Activated CD4-positive, alpha-beta T cell treated with anti-CD3 and anti-CD28 coated beads for 36 hours (primary cell): Measurements from ENCODE around the gene PEA15. TPM values are rescaled to one million over a fixed set of nuclear protein-coding genes. Genes with fewer than 3 reads are reported as not detected.
A peak's percentile ranks its signal among the peaks of the same experiment; 100 is the strongest.

Source experiments
- ATAC-seq: fragments of 200-7000 bp; cut with Tn5 transposase; one replicate; pipeline ENCODE4 v1.10.0; 2021; ENCODE audit warnings: mild to moderate bottlenecking, moderate library complexity
- CTCF ChIA-PET: fragments of 350-600 bp; sonication (Branson Sonifier 250); formaldehyde crosslinking; loops from one replicate; lab custom pipeline; 2021; ENCODE audit warnings: antibody characterized with exemption; lab: Charles Lee
- POLR2A ChIA-PET: fragments of 350-600 bp; sonication (Branson Sonifier 250); formaldehyde crosslinking; loops from one replicate; lab custom pipeline; 2021; ENCODE audit warnings: antibody characterized with exemption, inconsistent platforms; lab: Charles Lee
- DNase-seq: peaks from one replicate; pipeline ENCODE4 v3.0.0-alpha.2; 2020
- H3K27ac Mint-ChIP-seq: one replicate; pipeline ENCODE4 v1.8.0; 2021; ENCODE audit warnings: mixed read lengths
- H3K27me3 Mint-ChIP-seq: one replicate; pipeline ENCODE4 v1.8.0; 2021; ENCODE audit warnings: mixed read lengths
- H3K36me3 Mint-ChIP-seq: one replicate; pipeline ENCODE4 v1.8.0; 2021; ENCODE audit warnings: low read depth, mixed read lengths
- H3K4me1 Mint-ChIP-seq: one replicate; pipeline ENCODE4 v1.8.0; 2021; ENCODE audit warnings: mixed read lengths
- H3K4me3 Mint-ChIP-seq: one replicate; pipeline ENCODE4 v1.8.0; 2021; ENCODE audit warnings: mild to moderate bottlenecking, moderate library complexity, mixed read lengths
- H3K9me3 Mint-ChIP-seq: one replicate; pipeline ENCODE4 v1.8.0; 2021; ENCODE audit warnings: low read depth, mixed read lengths
- intact Hi-C, 2 experiments: fragments of 100-400 bp; cut with DNase I in 1 of 2; cut with micrococcal nuclease in 1 of 2; formaldehyde crosslinking; loops; one replicate each; pipeline versions ENCODE4 v1.14.2 to v1.15.1; 2022 to 2024; cut with DNase I, micrococcal nuclease
- total RNA-seq, 2 experiments: library from RNA; stranded (reverse); gene quantifications; one replicate each; pipeline ENCODE4 v1.2.3, GENCODE V29; 2021

PEA15 gene
- total RNA-seq, 2 experiments from 2014 or later = 42.5 to 63.4 TPM

- intact Hi-C loops = no loop called here
- Mint-ChIP-seq H3K4me1 (peaks cover 44% of the 10 kb centered on the region), H3K27me3 (no peaks in the 10 kb centered on the region), H3K36me3 (peaks cover 26% of the 10 kb centered on the region), H3K27ac (no peak overlapping the region), H3K4me3 (no peak overlapping the region), H3K9me3 (no peaks in the 10 kb centered on the region)
- POLR2A ChIA-PET = interaction anchor here (0.6 kb wide), 3 partner anchors 27 to 346 kb away, joined by 3 to 8 read pairs (median 6); no protein-coding TSS in a partner anchor
- CTCF ChIA-PET = interaction anchor here (0.8 to 1.6 kb wide), 6 partner anchors 15 to 179 kb away, joined by 3 to 6 read pairs (median 4); no protein-coding TSS in a partner anchor
- ATAC-seq (no peak), DNase-seq (no peak)
These were observed 52.3 kb downstream of the PEA15 start for GRCh38 chr1:160257411-160258015.

- peaks cover 21% of the 10 kb centered on the region for H3K36me3 Mint-ChIP-seq
- no peak for DNase-seq
- peaks cover 47% of the 10 kb centered on the region for H3K4me1 Mint-ChIP-seq
- no peaks in the 10 kb centered on the region for H3K27me3 Mint-ChIP-seq
- ChIA-PET POLR2A (no interaction called here), CTCF (interaction anchor here (0.7 to 1.0 kb wide), 3 partner anchors 15 to 157 kb away, joined by 3 read pairs; no protein-coding TSS in a partner anchor)
- no peak for ATAC-seq
- intact Hi-C loops = no loop called here
- no peak overlapping the region for H3K4me3 Mint-ChIP-seq
- H3K27ac Mint-ChIP-seq = no peak overlapping the region
- no peaks in the 10 kb centered on the region for H3K9me3 Mint-ChIP-seq
These were observed 53.1 kb downstream of the PEA15 start for GRCh38 chr1:160258177-160258798.

- ChIA-PET CTCF (interaction anchor here (0.7 to 5.0 kb wide), 11 partner anchors 9 to 176 kb away, joined by 3 to 39 read pairs (median 4); no protein-coding TSS in a partner anchor), POLR2A (interaction anchor here (0.6 to 1.1 kb wide), 5 partner anchors 12 to 1129 kb away, joined by 3 to 9 read pairs (median 6); no protein-coding TSS in a partner anchor)
- H3K27me3 Mint-ChIP-seq = no peaks in the 10 kb centered on the region
- ATAC-seq (no peak), DNase-seq (no peak)
- H3K36me3 Mint-ChIP-seq = peaks cover 21% of the 10 kb centered on the region
- H3K9me3 Mint-ChIP-seq = no peaks in the 10 kb centered on the region
- intact Hi-C loops = loop anchor here (5.0 kb wide), 5 partner anchors 317 to 1248 kb away; partner anchors contain the start of genes CD84 (in 1 of the 2) and DUSP23 (in 1 of the 2)
- H3K4me3 Mint-ChIP-seq = peak overlapping the region; percentile 100
- H3K27ac Mint-ChIP-seq = peak overlapping the region; percentile 99
- H3K4me1 Mint-ChIP-seq = peaks cover 56% of the 10 kb centered on the region
These were observed 55.5 kb downstream of the PEA15 start for GRCh38 chr1:160260406-160261382.

- H3K36me3 Mint-ChIP-seq = peaks cover 21% of the 10 kb centered on the region
These were observed 56.3 kb downstream of the PEA15 start for GRCh38 chr1:160261556-160261892.

GRCh38 chr1:160261893-160262794 lies 57.0 kb downstream of the PEA15 start, which contains the start of gene DCAF8:
Gene DCAF8, minus strand, starts transcription at chr1:160262549. Its CDS starts 18,541 bp downstream, at chr1:160244008.
- Mint-ChIP-seq H3K36me3 (peaks cover 20% of the 10 kb centered on the region), H3K4me3 (peak within 1 kb of the TSS; percentile 100), H3K27ac (peak within 1 kb of the TSS; percentile 99), H3K9me3 (no peaks in the 10 kb centered on the region), H3K27me3 (no peaks in the 10 kb centered on the region), H3K4me1 (peaks cover 44% of the 10 kb centered on the region)
- ChIA-PET CTCF (interaction anchor here (0.5 to 5.0 kb wide), 10 partner anchors 10 to 481 kb away, joined by 3 to 39 read pairs (median 3); partner anchors contain the start of genes DUSP23 and PEX19), POLR2A (interaction anchor here (0.6 to 1.6 kb wide), 8 partner anchors 10 to 339 kb away, joined by 3 to 15 read pairs (median 4); partner anchors contain the start of genes IGSF8 and PEX19)
- intact Hi-C loops = loop anchor here (1.0 to 5.0 kb wide), 12 partner anchors 23 to 1250 kb away; partner anchors contain the start of genes CD84 (in 1 of the 2), COPA (in 1 of the 2), DUSP23 (in 1 of the 2) and IGSF8 (in 1 of the 2)
- DNase-seq (peak; percentile 99), ATAC-seq (peak; percentile 88)

More at GRCh38 chr1:160261556-160261892, 56.3 kb downstream of the PEA15 start:
- intact Hi-C loops = loop anchor here (5.0 kb wide), 5 partner anchors 316 to 1249 kb away; partner anchors contain the start of genes CD84 (in 1 of the 2) and DUSP23 (in 1 of the 2)
- peaks cover 49% of the 10 kb centered on the region for H3K4me1 Mint-ChIP-seq
- H3K4me3 Mint-ChIP-seq = peak overlapping the region; percentile 100
- POLR2A ChIA-PET = interaction anchor here (0.6 to 1.6 kb wide), 4 partner anchors 13 to 1128 kb away, joined by 4 to 9 read pairs (median 5); no protein-coding TSS in a partner anchor
- H3K27ac Mint-ChIP-seq = peak overlapping the region; percentile 99
- no peaks in the 10 kb centered on the region for H3K9me3 Mint-ChIP-seq
- H3K27me3 Mint-ChIP-seq = no peaks in the 10 kb centered on the region
- ATAC-seq (peak; percentile 49), DNase-seq (peak; percentile 86)
- CTCF ChIA-PET = interaction anchor here (0.7 to 5.0 kb wide), 9 partner anchors 10 to 177 kb away, joined by 3 to 39 read pairs (median 3); no protein-coding TSS in a partner anchor

- no peak for ATAC-seq
- no peak overlapping the region for H3K27ac Mint-ChIP-seq
- no peak for DNase-seq
- H3K9me3 Mint-ChIP-seq = no peaks in the 10 kb centered on the region
- H3K36me3 Mint-ChIP-seq = peaks cover 12% of the 10 kb centered on the region
- intact Hi-C loops = loop anchor here (5.0 kb wide), 5 partner anchors 312 to 1253 kb away; partner anchors contain the start of genes CD84 (in 1 of the 2) and DUSP23 (in 1 of the 2)
- ChIA-PET POLR2A (no interaction called here), CTCF (interaction anchor here (0.6 to 5.0 kb wide), 4 partner anchors 13 to 219 kb away, joined by 3 to 39 read pairs (median 8); partner anchors contain the start of gene CASQ1)
- no peaks in the 10 kb centered on the region for H3K27me3 Mint-ChIP-seq
- H3K4me3 Mint-ChIP-seq = no peak overlapping the region
- peaks cover 22% of the 10 kb centered on the region for H3K4me1 Mint-ChIP-seq
These were observed 59.7 kb downstream of the PEA15 start for GRCh38 chr1:160264795-160265307.

Other genes starting within 250 kb of the PEA15 start
- 1 to 10 TPM; 4.3 to 4.7 TPM for gene PIGM, start 173.4 kb upstream of the PEA15 start, total RNA-seq
- under 1 TPM; 0.11 TPM for gene KCNJ10, start 135.2 kb upstream of the PEA15 start, total RNA-seq
- gene KCNJ9, start 123.8 kb upstream of the PEA15 start, total RNA-seq = under 1 TPM; 0.04 to 0.05 TPM
- gene IGSF8, start 106.8 kb upstream of the PEA15 start, total RNA-seq = 10 to 100 TPM; 29.2 to 33.8 TPM
- gene ATP1A2, start 89.6 kb upstream of the PEA15 start, total RNA-seq = not detected
- not detected for gene ATP1A4, start 53.8 kb upstream of the PEA15 start, total RNA-seq
- gene CASQ1, start 14.8 kb upstream of the PEA15 start, total RNA-seq = not detected
- 100 to 1,000 TPM; 116 to 135 TPM for gene DCAF8, start 57.2 kb downstream of the PEA15 start, total RNA-seq
- gene PEX19, start 79.7 kb downstream of the PEA15 start, total RNA-seq = 10 to 100 TPM; 49.2 to 55.8 TPM
- 100 to 1,000 TPM; 125 to 148 TPM for gene COPA, start 137.9 kb downstream of the PEA15 start, total RNA-seq
- gene NCSTN, start 138.0 kb downstream of the PEA15 start, total RNA-seq = 10 to 100 TPM; 47.0 to 51.5 TPM
- under 1 TPM; 0.32 to 0.42 TPM for gene NHLH1, start 161.7 kb downstream of the PEA15 start, total RNA-seq
- gene VANGL2, start 195.2 kb downstream of the PEA15 start, total RNA-seq = under 1 TPM; 0.09 to 0.12 TPM